OCI-LY3 (cell line): ENCODE results near the gene TMEM266.
A peak's percentile ranks its signal among the peaks of the same experiment; 100 is the strongest.
"Not testable (repeated sequence)": the region's sequence is repeated elsewhere in the genome, so short reads cannot be mapped to it uniquely, and the experiment has no call there.

Experiments
- H2AFZ ChIP-seq: fragments of 200-600, 300-600 bp; shearing (Covaris generic); 2 replicates; pipeline ENCODE4 v1.6.0; 2014; ENCODE audit warnings: antibody characterized with exemption, low read depth, low read length
- H3K27ac ChIP-seq: fragments of 200-600, 300-600 bp; sonication (generic); 2 replicates; pipeline ENCODE4 v1.5.1; 2014; ENCODE audit warnings: mild to moderate bottlenecking, low read length, moderate library complexity, mixed read lengths
- H3K27me3 ChIP-seq: fragments of 200-600, 300-600 bp; sonication (generic); 2 replicates; pipeline ENCODE4 v1.6.1; 2014; ENCODE audit warnings: low read depth, low read length, mixed read lengths
- H3K36me3 ChIP-seq: fragments of 200-600, 300-600 bp; sonication (generic); replicated peaks from 2 replicates; pipeline ENCODE3; 2014; ENCODE audit warnings: low read depth, low read length, mixed read lengths
- H3K4me1 ChIP-seq: fragments of 300-600, 200-600 bp; sonication (generic); 2 replicates; pipeline ENCODE4 v1.6.1; 2014; ENCODE audit warnings: low read length, mixed read lengths
- H3K4me2 ChIP-seq: fragments of 200-600, 300-600 bp; sonication (generic); 2 replicates; pipeline ENCODE4 v1.6.1; 2014; ENCODE audit warnings: low read length, mixed read lengths
- H3K4me3 ChIP-seq: fragments of 300-600, 200-600 bp; sonication (generic); 2 replicates; pipeline ENCODE4 v1.5.1; 2014; ENCODE audit warnings: antibody characterized with exemption, mild to moderate bottlenecking, low read length, moderate library complexity
- H3K79me2 ChIP-seq: fragments of 300-600, 200-600 bp; shearing (Covaris generic); 2 replicates; pipeline ENCODE4 v1.6.1; 2014; ENCODE audit warnings: mild to moderate bottlenecking, low read length, mixed read lengths
- H3K9ac ChIP-seq: fragments of 300-600, 200-600 bp; shearing (Covaris generic); 2 replicates; pipeline ENCODE4 v1.6.0; 2014; ENCODE audit warnings: mild to moderate bottlenecking, low read length, moderate library complexity
- H3K9me3 ChIP-seq: fragments of 200-600, 300-600 bp; shearing (Covaris generic); 2 replicates; pipeline ENCODE4 v1.6.1; 2014; ENCODE audit warnings: low read length, mixed read lengths; ENCODE audit not compliant: insufficient read depth
- H4K20me1 ChIP-seq: fragments of 200-600, 300-600 bp; sonication (generic); 2 replicates; pipeline ENCODE4 v1.6.1; 2016; ENCODE audit warnings: low read length, mixed read lengths; ENCODE audit not compliant: insufficient read depth
- CTCF ChIP-seq: fragments of 200-600, 300-600 bp; sonication (generic); IDR thresholded peaks from 2 replicates; pipeline ENCODE4 v1.5.1; 2014; ENCODE audit warnings: antibody characterized with exemption, low read length, low read depth
- EZH2phosphoT487 ChIP-seq: fragments of 200-600 bp; shearing (Covaris generic); IDR thresholded peaks from 2 replicates; pipeline ENCODE4 v1.6.1; 2018; ENCODE audit warnings: antibody characterized with exemption, mixed run types, low read depth

The TMEM266 gene

DNA sequence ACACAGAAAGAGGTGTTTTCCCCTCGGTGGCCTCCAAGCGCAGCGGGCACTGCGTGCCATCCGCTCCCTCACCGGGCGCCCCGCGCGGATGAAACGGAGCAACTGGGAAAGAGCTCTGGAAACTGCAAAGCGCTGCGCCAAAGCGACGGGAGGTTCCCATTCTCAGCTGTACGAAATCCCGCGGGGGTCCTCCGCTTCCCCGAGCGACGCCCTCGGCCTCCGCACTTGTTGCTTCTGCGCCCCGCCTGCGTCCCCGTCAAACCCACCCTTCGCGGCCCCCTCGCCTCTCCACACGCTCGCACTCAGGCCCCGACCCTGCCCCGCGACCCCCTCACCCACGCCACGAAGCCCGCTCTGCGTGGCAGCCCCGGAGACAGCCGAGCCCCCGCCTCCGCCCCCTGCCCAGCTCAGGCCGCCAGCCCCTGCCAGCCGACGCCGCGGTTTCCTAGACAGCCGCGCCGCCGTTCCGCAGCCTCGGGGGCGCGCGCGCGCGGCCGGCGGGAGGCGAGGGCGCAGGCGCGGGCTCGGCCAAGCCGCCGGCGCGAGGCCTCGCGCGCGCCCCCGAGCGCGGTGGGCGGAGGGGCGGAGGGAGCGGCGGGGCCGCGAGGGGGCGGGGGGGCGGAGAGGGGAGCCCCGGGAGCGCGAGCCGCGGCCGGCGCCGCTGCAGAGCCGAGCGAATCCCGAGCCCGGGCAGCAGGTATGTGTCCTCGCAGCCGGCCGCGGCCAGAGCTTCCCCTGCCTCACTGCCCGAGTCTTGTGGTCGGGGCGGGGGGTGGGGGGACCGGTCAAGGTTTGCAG, at the start of gene TMEM266:
Gene TMEM266, plus strand, starts transcription at position 666 of the 798 bp plus-strand sequence. CDS start 74,279 bp downstream, outside the sequence.
- peak within 1 kb of the TSS; percentile 64 for H3K9ac ChIP-seq
- TF ChIP-seq EZH2phosphoT487 = no peak
- TF ChIP-seq CTCF = no peak
- no peaks in the 10 kb centered on the region for H3K36me3 ChIP-seq
- H3K79me2 ChIP-seq = peaks cover 4% of the 10 kb centered on the region; the same call in 1 of the 2 replicates
- peak within 1 kb of the TSS; percentile 93; the same call in 1 of the 2 replicates for H3K27ac ChIP-seq
- no peaks in the 10 kb centered on the region for H4K20me1 ChIP-seq
- peaks cover 35% of the 10 kb centered on the region for H3K27me3 ChIP-seq
- H3K9me3 ChIP-seq = no peaks in the 10 kb centered on the region
- peak within 1 kb of the TSS; percentile 87 for H3K4me2 ChIP-seq
- peak within 1 kb of the TSS; percentile 88 for H3K4me3 ChIP-seq
- peaks cover 57% of the 10 kb centered on the region for H3K4me1 ChIP-seq
- H2AFZ ChIP-seq = peak within 1 kb of the TSS; percentile 52; the same call in 1 of the 2 replicates

DNA sequence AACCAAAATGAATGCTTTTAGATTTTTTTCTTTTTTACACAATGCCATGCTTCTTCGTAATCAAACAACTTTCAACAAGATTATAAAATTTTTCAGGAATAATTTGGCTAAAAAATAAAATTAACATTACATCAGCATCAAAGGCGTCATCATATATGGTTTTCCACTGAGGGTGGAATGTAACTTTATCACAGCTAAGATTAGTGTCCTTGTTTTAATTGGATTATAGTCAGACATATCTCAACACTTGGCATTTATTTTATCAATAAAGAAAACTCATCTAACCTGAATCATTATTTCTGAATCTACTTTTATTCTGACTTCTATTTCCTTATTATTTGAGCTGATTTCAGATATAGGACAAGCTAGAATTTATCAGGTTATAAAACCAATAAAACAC, 49.2 kb upstream of the TMEM266 start:
- no peak overlapping the region for H3K4me2 ChIP-seq
- no peak overlapping the region for H3K9ac ChIP-seq
- no peaks in the 10 kb centered on the region for H3K27me3 ChIP-seq
- no peaks in the 10 kb centered on the region for H3K4me1 ChIP-seq
- no peaks in the 10 kb centered on the region for H3K79me2 ChIP-seq
- no peak overlapping the region for H3K27ac ChIP-seq
- H3K36me3 ChIP-seq = no peaks in the 10 kb centered on the region
- H3K9me3 ChIP-seq = no peaks in the 10 kb centered on the region
- no peak overlapping the region for H3K4me3 ChIP-seq
- TF ChIP-seq EZH2phosphoT487 (no peak), CTCF (no peak)
- H2AFZ ChIP-seq = no peak overlapping the region
- no peaks in the 10 kb centered on the region for H4K20me1 ChIP-seq

DNA sequence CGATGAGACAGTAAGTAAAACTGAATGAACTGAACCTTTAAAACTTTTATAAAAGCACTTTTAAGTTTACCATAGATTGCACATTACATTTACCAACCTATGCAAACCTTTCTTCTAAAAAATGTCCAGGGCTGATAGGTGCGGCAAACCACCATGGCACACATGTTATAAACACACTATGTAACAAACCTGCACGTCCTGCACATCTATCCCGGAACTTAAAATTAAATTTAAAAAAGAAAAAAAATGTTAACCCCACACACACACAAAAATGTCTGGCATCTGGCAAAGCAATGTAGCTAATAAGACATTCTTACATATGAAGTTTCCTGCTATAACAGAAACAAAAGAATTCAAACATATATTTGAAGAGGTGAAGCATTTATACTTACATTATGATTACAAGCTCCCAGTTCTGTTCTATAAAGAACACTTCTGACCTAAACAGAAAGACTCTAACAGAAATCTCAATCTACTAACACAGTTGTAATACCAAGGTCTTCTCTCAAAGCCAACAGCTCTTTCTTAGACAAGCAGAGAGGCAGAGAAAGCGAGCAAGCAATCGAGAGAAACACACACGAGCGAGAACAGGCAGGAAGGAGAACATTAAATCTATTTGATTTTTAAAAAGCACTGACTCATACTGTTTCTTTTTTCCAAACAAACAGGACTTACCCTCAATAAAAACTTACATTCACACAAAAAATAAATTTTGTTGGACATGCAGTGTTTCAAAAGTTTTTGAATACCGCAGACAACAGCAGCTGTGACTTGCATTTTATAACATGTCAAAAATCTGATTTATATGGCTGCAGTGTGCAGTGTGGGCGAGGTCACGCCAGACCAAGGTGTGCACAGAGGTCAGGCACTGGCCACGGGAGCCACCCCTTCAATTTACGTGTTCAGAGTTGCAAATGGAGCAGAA, 47.9 kb upstream of the TMEM266 start, which contains the start of gene NRG4:
Gene NRG4, minus strand, starts transcription at position 798 of the 925 bp plus-strand sequence. CDS start 1,194 bp downstream, outside the sequence.
- no peak within 1 kb of the TSS for H3K9ac ChIP-seq

DNA sequence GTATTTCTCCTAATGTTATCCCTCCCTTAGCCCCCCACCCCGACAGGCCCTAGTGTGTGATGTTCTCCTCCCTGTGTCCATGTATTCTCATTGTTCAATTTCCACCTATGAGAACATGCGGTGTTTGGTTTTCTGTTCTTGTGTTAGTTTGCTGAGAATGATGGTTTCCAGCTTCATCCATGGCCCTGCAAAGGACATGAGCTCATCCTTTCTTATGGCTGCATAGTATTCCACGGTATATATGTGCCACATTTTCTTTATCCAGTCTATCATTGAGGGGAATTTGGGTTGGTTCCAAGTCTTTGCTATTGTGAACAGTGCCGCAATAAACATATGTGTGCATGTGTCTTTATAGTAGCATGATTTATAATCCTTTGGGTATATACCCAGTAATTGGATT, 46.3 kb upstream of the TMEM266 start:
- H3K36me3 ChIP-seq, H3K4me3 ChIP-seq, H2AFZ ChIP-seq, H3K4me2 ChIP-seq, H3K9me3 ChIP-seq, H3K4me1 ChIP-seq, H3K27ac ChIP-seq, H3K79me2 ChIP-seq, H3K9ac ChIP-seq, H4K20me1 ChIP-seq, H3K27me3 ChIP-seq: not testable (repeated sequence)

More for the DNA sequence above, 47.9 kb upstream of the TMEM266 start, which contains the start of gene NRG4:
- no peak within 1 kb of the TSS for H3K27ac ChIP-seq
- peak within 1 kb of the TSS; percentile 2; the same call in 1 of the 2 replicates for H2AFZ ChIP-seq
- H4K20me1 ChIP-seq = no peaks in the 10 kb centered on the region
- H3K79me2 ChIP-seq = no peaks in the 10 kb centered on the region
- peak within 1 kb of the TSS; percentile 16 for H3K4me2 ChIP-seq
- no peaks in the 10 kb centered on the region for H3K4me1 ChIP-seq
- no peaks in the 10 kb centered on the region for H3K36me3 ChIP-seq
- no peak within 1 kb of the TSS for H3K4me3 ChIP-seq
- H3K27me3 ChIP-seq = no peaks in the 10 kb centered on the region
- TF ChIP-seq CTCF (no peak), EZH2phosphoT487 (no peak)
- H3K9me3 ChIP-seq = no peaks in the 10 kb centered on the region
